Measurements from ENCODE around the gene BEST4.
"Not testable (repeated sequence)": the region's sequence is repeated elsewhere in the genome, so short reads cannot be mapped to it uniquely, and the experiment has no call there.

The BEST4 gene

DNA sequence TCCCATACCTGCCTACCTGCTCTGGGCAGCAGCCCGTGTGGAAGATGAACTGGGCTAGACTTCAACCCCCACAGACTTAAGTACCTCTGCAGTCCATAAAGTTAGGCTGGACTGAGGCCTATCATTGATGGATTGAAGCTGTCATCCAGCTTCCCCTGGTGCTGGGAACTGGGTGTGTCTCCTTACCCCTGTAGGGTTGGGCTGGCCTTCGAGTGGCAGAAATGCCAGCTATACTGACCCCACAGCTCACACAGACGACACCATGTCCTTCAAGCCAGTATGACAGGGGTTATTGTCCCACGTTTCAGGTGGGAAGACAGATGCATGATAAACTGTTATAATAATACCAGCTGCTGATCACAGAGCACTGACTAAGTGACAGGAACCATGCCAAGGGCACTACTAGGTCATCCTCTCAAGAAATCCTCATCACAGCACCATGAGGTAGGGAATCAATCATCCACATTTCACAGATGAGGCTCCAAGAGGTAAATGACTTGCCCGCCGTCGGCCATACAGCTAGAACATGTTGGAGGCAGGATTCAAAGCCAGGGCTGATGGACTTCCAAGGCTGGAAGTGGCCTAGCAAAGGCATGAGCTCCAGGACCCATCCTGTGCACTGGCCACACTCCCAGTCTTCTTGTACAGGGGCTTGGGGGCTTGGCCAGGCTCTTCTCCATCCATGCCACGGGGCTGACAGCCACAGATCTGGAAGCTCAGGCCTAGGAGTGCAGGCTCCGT lies at the start of gene BEST4:
TSS of gene BEST4 (minus strand) at position 51 of the 741 bp plus-strand sequence. CDS start 465 bp downstream, outside the sequence.
- DNase-seq (ENCODE audit: low read depth in 3 of 3) = no peak

DNA sequence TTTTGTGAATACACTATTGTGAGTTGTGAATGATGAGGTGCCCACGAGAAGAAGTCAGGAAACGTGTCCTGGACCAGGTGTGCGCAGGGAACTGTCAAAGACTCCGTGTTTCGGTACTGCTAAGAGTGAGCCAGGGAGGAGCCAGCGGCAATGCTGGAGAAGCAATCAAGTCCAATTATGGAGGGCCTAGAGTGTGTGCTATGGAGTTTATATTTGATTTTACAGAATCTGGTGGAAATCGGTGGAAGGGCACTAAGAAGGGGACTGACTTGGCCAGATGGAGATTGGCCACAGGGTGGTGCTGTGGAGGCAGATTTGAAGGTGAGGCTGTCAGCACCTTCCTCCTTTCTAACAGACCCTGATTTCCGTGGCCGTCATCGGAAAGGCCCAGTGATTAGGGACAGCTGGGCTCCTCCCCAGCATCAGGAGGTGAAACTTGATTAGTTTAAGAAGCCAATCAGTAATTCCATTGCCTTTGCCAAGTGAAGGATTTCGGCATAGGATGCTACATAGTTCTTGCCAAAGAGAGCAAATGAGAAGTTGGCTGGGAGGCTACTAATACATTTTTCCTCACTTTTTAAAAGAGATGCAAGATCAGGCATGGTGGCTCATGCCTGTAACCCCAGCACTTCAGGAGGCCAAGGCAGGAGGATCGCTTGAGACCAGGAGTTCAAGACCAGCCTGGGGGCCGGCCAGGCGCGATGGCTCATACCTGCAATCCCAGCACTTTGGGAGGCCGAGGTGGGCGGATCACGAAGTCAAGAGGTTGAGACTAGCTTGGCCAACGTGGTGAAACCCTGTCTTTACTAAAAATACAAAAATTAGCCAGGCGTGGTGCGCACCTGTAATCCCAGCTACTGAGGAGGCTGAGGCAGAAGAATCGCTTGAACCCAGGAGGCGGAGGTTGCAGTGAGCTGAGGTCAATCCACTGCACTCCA lies 48.0 kb upstream of the BEST4 start:
- DNase-seq (ENCODE audit: low read depth in 3 of 3) = peak; percentile 72 to 92 (median 74)

DNA sequence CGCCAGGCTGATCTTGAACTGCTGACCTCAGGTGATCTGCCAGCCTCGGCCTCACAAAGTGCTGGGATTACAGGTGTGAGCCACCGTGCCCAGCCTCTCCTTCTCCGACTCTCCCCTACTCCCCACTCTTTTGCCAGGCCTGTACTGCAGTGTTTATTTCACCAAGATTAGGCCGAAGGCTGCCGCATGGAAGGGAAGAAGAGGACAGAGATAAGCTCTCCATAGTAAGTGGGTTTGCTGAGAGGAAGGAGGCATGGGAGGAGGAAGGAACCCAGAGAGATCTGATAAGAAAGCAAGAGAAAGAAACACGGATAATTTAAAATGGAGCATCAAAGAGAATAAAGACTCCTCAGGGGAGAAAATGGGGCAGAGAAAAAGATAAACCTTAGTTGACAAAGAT lies 46.4 kb upstream of the BEST4 start:
- no peak for DNase-seq (ENCODE audit: low read depth in 3 of 3)

DNA sequence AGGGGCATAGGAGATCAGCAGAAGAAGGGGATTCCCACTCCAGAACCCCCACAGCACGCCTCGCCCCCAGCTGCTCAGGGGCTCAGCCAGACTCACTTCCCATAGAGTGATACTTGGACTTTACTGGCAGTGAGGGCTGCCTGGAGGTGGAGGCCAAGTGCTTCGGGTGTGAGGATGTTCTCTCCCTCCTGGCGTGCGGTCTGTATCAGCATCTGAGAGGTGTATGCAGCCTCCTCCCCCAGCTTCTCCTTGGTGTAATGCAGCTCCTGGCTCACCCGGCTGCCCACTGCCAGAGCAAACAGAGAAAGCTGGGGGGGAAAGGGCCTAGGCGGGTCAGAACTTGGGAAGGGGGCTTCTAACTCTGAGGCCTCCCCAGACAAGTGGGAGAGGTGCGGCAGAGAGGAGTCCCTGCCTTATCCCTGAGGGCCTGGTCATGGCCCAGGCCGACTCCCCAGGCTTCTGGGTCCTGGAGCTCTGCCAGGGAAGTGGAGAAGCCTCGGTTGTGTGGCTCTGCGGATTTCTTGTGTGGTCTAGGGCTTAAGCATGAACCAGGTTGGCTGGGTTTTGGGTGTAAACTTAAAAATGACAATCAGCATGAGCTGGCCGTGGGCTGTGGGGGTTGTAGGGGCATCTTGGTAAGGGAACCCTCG lies 44.2 kb upstream of the BEST4 start:
- no peak for DNase-seq (ENCODE audit: low read depth in 3 of 3)

DNA sequence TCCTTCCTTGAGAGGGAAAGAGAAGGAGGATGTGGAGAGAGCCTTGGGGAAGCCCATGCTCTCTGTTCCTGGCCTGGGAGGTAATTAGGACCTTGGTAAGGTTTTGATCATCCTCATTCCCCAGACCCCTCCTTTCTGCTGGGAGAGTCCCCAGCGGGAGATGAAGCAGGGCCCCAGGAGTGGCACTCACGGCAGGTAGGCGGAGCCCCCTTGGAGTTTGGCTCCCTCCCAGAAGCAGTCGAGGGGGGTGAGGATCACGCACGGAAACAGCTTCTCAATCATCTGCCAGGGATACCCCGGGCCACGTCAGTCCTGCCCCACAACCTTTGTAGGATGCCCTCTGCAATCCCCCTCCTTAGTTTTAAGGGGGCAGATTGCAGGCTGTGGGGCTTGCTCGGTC lies 43.5 kb upstream of the BEST4 start:
- no peak for DNase-seq (ENCODE audit: low read depth in 3 of 3)

DNA sequence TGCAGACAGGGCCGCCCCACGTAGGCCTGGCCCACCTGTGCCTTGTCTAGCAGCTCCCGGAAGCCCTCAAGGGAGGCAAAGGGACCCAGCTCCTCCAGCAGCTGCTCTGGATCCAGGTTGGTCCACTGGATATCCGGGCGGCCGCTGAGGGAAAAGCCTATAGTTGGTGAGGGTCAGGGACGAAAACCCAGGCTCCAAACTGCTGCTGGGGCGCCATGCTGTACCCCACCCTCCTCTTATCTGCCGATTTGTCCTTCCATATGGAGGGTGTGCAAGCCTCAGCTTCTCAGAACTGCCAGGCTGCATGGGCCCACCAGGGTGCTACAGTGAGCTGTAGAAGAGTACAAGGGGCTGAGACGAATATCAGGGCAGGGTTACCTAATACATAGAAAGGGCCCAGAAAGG lies 42.9 kb upstream of the BEST4 start:
- no peak for DNase-seq (ENCODE audit: low read depth in 3 of 3)

DNA sequence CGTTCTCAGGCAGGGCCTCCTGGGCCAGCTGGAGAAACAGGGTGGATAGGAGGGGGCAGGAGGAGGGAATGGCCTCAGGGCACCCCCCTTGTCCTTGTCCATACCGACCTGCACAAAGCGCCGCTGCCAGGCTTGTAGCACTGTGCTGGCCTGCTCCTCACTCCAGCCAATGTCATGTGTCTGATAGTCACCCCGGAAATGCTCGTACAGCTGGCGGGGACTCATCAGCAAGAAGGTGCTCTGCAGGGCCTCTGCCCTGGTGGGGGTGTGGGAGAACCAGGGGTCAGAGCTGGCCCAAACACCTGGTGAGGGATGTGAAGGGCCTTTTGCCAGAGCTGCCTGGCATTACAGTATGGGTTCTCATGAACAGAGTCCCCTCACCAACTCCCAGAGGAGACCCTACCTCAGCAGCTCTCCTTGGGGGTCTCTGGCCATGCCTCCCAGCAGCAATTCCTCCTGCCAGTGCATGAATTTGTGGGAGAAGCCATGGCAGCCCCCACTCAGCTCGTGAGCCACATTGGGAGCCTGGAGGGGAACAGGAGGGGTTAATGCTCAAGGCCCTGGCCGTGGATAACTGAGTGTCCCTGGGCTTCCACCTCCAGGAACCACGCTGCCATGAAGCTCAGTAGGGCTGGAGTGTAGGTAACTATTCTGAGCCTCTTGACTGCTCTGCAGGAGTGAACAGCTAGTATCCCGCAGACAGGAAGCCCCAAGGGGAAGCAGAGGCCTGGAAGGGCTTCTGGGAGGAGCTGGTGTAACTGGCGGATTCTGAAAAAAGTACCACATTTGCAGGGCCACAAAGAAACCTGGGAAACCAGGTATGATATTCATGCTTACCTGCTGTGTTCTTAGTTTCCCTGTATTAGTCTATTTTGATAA lies 41.8 kb upstream of the BEST4 start:
- no peak for DNase-seq (ENCODE audit: low read depth in 3 of 3)

DNA sequence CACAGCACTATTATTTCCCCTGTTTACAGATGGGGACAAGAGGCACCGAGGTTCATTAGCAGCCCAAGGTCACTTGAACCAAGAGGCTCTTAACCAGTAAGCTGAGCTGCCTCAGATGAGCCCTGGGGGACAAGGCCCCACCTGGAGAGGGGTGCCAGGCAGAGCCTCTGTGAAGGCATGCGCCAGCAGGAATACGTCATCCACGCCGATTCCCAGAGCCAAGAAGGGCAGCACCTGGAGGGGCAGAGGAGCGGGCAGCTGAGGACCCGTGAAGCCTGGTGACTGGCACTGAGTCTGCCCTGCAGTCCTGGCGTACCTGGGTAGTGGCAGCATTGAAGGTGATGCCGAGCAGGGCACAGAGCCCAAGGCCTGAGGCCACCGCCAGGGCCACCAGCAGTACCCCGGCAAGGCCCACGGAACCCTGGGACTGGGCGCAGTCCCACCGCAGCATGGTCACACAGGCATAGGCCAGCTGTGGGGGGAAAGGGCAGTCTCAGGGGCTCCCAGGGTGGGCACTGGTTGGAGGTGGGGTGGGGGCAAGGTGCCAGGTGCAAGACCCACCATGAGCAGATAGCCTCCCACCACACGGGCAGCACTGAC lies 41.0 kb upstream of the BEST4 start:
- DNase-seq (ENCODE audit: low read depth in 3 of 3) = no peak

DNA sequence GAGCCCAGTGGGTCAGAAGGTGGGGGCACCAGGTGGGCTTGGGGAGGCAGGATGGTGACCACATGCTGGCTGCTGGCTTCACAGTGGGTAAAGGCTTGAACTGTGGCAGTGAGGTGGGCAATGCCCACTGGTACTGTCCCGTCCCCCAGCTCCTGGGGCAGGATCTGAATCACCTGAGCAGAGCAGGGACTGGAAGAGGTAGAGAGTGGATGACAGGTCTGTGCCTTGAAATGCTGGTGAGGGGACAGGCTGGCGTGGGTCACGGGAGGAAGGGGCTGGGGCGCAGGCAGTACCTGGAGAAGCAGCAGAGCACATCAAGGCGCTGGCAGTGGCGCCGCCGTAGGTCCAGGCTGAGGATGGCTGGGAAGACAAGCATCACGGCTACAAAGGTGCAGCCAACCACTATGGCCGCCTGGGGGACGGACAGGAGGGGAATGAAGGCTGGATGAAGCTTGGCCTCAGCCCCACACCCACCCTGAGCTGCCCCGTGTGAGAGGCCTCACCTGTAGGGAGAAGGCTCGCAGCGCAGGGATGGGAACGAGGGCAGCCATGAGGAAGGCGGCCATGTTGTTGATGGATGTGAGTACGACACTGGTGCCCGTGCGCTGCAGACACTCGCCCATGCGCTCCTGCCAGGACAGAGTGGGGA lies 40.2 kb upstream of the BEST4 start:
- no peak for DNase-seq (ENCODE audit: low read depth in 3 of 3)

DNA sequence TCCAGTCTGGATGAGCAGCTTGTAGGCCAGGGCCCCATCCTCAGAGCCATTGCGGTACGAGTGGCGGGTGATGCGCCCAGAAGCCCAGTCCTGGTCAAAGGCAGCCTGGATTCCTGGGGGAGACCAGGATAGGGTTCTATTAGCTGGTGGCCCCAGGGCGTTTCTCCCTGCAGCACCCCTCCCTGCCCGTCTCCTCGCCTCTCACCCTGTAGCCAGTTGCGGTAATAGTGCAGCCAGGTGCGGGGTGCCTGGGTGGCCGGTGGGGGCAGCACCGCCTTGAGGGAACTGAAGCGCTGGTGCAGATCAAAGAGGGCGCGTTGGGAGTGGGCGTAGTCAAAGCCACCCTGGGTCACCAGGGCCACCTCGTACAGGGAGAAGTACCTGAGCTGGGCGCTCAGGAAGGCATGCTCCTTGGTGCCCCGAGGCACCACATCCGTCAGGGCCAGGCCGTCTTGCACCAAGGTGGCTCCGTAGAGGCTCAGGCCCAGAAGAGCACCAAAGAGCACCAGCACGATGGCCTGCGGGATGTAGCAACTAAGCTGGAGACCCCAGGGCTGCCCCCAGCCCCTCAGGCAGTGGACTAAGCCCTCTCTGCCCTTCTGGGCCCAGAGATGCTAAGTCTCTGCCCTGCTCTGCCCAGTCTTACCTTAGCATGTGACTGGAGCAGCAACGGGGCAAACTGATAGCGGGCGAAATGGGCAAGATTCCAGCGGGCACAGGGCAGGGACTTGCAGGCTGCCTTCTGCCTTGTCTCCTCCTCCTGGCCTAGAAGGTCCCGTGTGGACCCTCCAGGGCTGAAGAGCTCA lies 39.4 kb upstream of the BEST4 start:
- DNase-seq (ENCODE audit: low read depth in 3 of 3) = no peak

DNA sequence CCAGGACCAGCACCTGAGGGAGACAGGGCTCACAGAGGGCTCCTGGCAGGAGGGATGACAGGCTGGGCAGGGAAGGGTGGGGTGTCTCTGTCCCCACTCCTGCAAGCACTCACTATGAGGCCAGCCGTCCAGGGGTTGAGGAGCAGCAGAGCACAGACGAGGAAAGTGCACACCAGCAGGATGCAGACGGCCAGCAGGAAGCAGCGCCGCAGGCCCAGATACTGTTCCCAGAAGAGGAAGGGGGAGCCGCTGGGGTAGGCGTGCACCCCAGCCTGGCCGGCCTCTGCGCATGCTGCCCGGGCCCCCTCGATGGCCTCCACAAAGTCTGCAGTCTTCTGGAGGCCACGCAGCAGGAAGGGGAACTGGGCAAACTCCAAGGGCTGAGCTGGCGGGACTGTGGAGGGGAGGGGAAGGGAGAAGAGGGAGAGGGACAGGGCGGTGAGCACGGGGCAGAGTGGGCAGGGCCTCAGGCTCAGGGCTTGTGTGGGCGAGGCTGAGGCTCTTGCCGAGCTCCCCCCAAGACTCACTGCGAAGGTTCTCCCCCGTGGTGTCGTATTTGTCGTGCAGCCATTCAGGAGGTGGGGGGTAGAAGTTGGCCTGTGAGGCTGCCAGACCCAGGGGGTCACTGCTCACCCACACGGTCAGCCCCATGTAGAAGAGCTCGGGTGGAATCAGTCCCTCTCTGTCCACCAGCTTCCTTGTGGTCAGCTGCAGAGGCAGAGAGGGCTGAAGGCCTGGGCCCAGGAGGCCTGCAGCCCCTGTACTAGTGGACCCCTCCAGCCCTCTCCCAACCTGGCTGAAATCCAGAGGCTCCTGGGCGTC lies 38.6 kb upstream of the BEST4 start:
- DNase-seq (ENCODE audit: low read depth in 3 of 3) = no peak

DNA sequence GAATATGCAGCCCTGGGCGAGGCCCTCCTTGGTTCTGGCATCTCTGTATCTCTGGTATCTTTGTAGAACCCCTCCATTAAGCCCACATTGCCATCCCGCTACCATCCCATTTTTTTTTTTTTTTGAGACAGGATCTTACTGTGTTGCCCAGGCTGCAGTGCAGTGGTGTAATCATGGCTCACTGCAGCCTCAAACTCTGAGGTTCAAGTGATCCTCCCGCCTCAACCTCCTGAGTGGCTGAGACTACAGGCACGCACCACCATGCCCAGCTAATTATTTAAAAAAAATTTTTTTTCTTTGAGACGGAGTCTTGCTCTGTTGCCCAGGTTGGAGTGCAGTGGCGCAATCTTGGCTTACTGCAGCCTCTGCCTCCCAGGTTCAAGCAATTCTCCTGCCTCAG lies 36.4 kb upstream of the BEST4 start:
- not testable (repeated sequence) for DNase-seq (ENCODE audit: low read depth in 3 of 3)

DNA sequence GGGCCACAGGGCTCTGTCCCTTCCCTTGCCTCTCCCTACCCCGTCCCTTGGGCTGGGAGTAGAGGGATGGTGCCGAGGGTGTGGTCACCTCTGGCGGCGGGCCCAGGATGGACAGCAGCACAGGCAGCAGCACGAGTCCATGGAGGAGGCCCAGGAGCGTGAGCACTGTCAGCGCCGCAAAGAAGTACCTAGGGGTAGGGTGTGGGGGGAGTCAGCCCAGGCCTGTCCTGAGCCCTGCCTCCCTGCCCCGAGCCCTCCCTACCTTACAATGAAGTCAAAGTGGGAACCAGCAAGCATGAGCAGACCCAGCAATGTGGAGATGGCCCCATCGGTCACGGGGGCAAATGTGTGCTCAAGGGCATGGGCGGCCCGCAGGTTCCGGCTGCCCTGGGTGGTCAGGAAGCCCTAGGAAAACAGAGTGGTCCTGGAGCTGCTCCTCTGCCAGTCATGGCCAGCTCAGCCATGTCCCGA lies 35.0 kb upstream of the BEST4 start:
- DNase-seq (ENCODE audit: low read depth in 3 of 3) = no peak

DNA sequence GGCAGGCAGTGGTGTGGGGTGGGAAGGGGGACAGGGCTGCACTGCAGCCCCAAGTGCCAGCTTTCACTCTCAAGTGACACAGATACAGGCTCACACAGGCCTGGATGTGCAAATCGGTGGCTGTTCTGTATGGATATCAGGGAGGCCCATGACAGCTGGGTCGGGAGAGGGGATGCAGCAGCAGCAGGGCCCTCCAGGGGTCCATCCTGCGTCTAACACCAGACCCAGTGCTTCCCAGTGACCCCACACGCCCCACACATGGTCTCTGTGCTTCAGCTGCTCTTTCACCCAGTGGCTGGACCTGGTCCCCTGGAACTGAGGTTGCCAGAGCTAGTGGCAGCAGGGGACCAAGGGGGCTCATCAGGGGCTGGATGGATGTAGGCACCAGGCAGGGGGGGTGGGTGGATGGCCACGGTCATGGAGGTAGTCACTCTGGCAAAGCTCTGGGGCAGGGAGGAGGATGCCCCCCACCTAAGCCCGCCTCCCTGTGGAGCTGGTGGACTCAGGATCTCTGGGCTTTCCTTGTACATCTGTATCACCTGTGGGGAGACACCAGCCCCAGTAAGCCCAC lies 34.2 kb upstream of the BEST4 start:
- no peak for DNase-seq (ENCODE audit: low read depth in 3 of 3)

DNA sequence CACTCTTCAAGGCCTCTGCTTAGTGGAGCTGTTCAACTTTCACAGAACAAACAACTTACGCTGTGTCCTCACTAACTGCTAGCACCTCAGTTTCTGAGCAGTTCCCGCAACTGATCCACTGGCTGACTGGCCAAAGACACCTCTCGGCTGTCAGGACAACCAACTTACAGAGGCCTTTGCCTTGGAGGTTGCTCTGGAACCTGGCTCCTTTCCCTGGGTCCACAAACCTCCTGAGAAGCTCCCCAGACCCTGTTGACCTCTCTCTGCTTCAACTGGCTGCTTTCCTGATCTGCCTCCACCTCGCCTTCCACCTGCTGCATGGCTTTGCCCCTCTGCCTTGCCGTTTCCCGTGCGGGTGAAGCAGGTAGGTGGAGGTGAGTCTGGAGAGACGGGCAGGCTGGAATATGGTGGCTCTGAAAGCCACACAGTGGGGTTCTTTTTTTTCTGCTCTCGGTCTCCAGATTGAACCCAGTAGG lies 33.3 kb upstream of the BEST4 start:
- no peak for DNase-seq (ENCODE audit: low read depth in 3 of 3)

DNA sequence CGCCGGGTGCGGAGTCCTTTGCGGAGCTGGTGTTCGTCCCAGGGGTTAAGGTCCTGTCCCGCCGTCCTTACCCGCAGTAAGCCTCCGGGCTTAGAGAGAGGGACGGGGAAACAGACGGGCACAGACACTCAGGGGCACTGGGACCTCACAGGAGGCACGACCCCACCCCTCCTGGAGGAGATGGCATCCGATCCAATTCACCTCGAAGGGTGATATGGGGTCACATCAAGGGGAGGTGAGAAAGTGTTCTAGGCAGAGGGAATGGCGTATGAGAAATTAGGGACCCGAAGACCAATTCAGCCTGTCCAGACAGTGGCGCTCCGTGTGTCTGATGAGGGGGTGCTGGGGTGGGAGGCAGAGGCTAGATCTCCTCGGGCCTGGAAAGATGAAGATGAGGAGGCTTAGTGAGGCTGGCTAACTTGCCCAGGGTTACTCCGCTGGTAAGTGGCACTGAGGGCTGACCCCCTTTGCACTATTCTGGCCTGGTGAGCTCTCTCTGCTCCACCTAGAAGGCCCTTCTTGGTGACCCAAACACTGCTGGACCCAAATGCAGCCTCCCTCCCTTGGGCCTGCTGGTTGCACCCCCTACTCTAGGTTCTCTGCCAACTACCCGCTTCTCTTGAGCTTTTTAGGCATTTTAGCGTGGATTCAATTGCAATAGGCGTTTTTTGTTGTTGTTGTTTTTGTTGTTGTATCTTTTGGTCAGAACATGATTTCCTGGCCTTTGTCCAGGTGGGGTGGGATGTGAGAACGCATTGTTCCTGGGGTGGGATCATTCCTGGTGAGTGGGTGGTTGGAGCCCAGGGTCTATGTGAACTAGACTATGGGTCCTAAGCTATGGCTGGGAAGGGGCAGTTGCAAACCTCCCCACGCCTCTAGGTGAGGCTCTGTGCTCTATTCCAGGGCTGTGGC lies 32.6 kb upstream of the BEST4 start:
- DNase-seq (ENCODE audit: low read depth in 3 of 3) = no peak
